Measurements from ENCODE around the gene LGALS8. TPM values are rescaled to one million over a fixed set of nuclear protein-coding genes. Genes with fewer than 3 reads are reported as not detected.

Gene LGALS8
- total RNA-seq, 1 donor from 2014 or later = 76.5 TPM

GRCh38 chr1:236536540-236536939 lies 12.8 kb downstream of the LGALS8 start:
- no peaks in the 10 kb centered on the region for H3K27me3 ChIP-seq (ENCODE audit: low read depth)
- H3K9me3 ChIP-seq (replicated peaks) = no peaks in the 10 kb centered on the region
- peaks cover 41% of the 10 kb centered on the region for H3K4me1 ChIP-seq
- H3K4me3 ChIP-seq = no peak overlapping the region
- intact Hi-C loops (cut with micrococcal nuclease) = no loop called here
- H3K27ac ChIP-seq (replicated peaks) = no peak overlapping the region
- peaks cover 45% of the 10 kb centered on the region for H3K36me3 ChIP-seq
- no peak for DNase-seq
- TF ChIP-seq CTCF (IDR thresholded peaks at IDR 0.05; ENCODE audit: borderline replicate concordance) = no peak

GRCh38 chr1:236540813-236541465 lies 17.2 kb downstream of the LGALS8 start:
- Histone ChIP-seq H3K4me1 (peaks cover 12% of the 10 kb centered on the region), H3K4me3 (no peak overlapping the region), H3K27me3 (ENCODE audit: low read depth) (no peaks in the 10 kb centered on the region), H3K27ac (replicated peaks) (no peak overlapping the region), H3K9me3 (replicated peaks) (no peaks in the 10 kb centered on the region), H3K36me3 (peaks cover 84% of the 10 kb centered on the region)
- no peak for DNase-seq
- no peak for TF ChIP-seq CTCF (IDR thresholded peaks at IDR 0.05; ENCODE audit: borderline replicate concordance)
- intact Hi-C loops (cut with micrococcal nuclease) = no loop called here

GRCh38 chr1:236541710-236542109 lies 17.9 kb downstream of the LGALS8 start:
- Histone ChIP-seq H3K9me3 (replicated peaks) (no peaks in the 10 kb centered on the region), H3K4me3 (no peak overlapping the region), H3K27ac (replicated peaks) (no peak overlapping the region), H3K27me3 (ENCODE audit: low read depth) (no peaks in the 10 kb centered on the region), H3K36me3 (peaks cover 88% of the 10 kb centered on the region), H3K4me1 (peaks cover 7% of the 10 kb centered on the region)
- TF ChIP-seq CTCF (IDR thresholded peaks at IDR 0.05; ENCODE audit: borderline replicate concordance) = no peak
- DNase-seq = no peak
- intact Hi-C loops (cut with micrococcal nuclease) = no loop called here

GRCh38 chr1:236543065-236543669 lies 19.4 kb downstream of the LGALS8 start:
- DNase-seq = no peak
- intact Hi-C loops (cut with micrococcal nuclease) = no loop called here
- no peak overlapping the region for H3K27ac ChIP-seq (replicated peaks)
- TF ChIP-seq CTCF (IDR thresholded peaks at IDR 0.05; ENCODE audit: borderline replicate concordance) = no peak
- H3K27me3 ChIP-seq (ENCODE audit: low read depth) = no peaks in the 10 kb centered on the region
- H3K4me3 ChIP-seq = no peak overlapping the region
- peaks cover 7% of the 10 kb centered on the region for H3K4me1 ChIP-seq
- no peaks in the 10 kb centered on the region for H3K9me3 ChIP-seq (replicated peaks)
- peaks cover 95% of the 10 kb centered on the region for H3K36me3 ChIP-seq

- intact Hi-C loops (cut with micrococcal nuclease) = no loop called here
- no peak overlapping the region for H3K27ac ChIP-seq (replicated peaks)
- peaks cover 99% of the 10 kb centered on the region for H3K36me3 ChIP-seq
- TF ChIP-seq CTCF (IDR thresholded peaks at IDR 0.05; ENCODE audit: borderline replicate concordance) = no peak
- DNase-seq = no peak
- no peaks in the 10 kb centered on the region for H3K27me3 ChIP-seq (ENCODE audit: low read depth)
- no peak overlapping the region for H3K4me3 ChIP-seq
- no peaks in the 10 kb centered on the region for H3K9me3 ChIP-seq (replicated peaks)
- H3K4me1 ChIP-seq = peaks cover 7% of the 10 kb centered on the region
These were observed 21.9 kb downstream of the LGALS8 start for GRCh38 chr1:236545621-236546169.

Data from left ventricle myocardium inferior (tissue), 1 donor.